H7 (cell line): ENCODE results near the gene PARN. TPM values are rescaled to one million over a fixed set of nuclear protein-coding genes. Genes with fewer than 3 reads are reported as not detected.

ENCODE experiments used
- total RNA-seq: library from RNA; depleted of rRNA; stranded (reverse); fragments of >200 nt; shearing (Covaris generic); gene quantifications from 2 replicates; pipeline ENCODE4 v1.2.3, GENCODE V29; 2014; rRNA removed

Gene PARN
- total RNA-seq, 1 experiment from 2014 or later = 33.2 TPM

Other genes with a start within 250 kb of the PARN start
- 99.8 and 114 TPM in 2 replicates for gene BFAR, start 2.7 kb upstream of the PARN start, total RNA-seq
- not detected in 2 replicates for gene PLA2G10, start 64.0 kb upstream of the PARN start, total RNA-seq
- gene NPIPA3, start 73.2 kb upstream of the PARN start, total RNA-seq = 0.70 and 1.1 TPM in 2 replicates
- 0.94 and 3.9 TPM in 2 replicates for gene NPIPA2, start 112.3 kb upstream of the PARN start, total RNA-seq
- 67.5 and 68.0 TPM in 2 replicates for gene NOMO1, start 203.5 kb upstream of the PARN start, total RNA-seq